ENCODE results near the gene NDUFS7.

NDUFS7 gene

DNA sequence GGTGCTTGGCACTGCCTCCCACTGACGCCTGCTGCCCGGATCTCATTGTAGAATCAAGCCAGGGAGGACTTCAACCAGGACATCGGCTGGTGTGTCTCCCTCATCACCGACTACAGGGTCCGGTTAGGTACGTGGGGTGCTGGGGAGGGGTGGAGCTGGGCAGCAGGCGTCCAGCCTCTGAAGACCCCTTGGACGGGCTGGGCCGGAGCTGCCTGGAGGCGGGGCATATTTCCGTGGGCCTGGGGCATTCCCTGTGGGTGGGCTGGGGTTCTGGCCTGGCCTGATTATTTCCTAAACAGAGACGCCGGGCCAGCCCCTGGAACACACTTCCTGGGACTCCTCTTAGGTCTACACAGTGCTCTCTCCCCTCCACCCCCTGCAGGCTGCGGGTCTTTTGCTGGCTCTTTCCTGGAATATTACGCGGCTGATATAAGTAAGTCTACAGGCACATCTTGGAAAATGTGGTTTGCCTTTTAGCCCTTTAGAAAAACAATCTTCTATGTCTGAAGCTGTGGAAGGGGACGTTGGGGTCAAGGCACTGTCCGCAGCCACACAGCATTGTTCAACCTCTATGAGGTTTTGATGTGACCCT is 14.4 kb upstream of the NDUFS7 start:
- in situ Hi-C loops (cut with HindIII; ENCODE audit: low pct_unique_long_range_greater_than_20kb, low sequenced_read_pairs): no loop called here
- TF ChIP-seq JUND (IDR thresholded peaks at IDR 0.05; ENCODE audit: low read depth): no peak
- DNase-seq (ENCODE audit: low read depth in 1 of 2, low spot score in 1 of 2): no peak

DNA sequence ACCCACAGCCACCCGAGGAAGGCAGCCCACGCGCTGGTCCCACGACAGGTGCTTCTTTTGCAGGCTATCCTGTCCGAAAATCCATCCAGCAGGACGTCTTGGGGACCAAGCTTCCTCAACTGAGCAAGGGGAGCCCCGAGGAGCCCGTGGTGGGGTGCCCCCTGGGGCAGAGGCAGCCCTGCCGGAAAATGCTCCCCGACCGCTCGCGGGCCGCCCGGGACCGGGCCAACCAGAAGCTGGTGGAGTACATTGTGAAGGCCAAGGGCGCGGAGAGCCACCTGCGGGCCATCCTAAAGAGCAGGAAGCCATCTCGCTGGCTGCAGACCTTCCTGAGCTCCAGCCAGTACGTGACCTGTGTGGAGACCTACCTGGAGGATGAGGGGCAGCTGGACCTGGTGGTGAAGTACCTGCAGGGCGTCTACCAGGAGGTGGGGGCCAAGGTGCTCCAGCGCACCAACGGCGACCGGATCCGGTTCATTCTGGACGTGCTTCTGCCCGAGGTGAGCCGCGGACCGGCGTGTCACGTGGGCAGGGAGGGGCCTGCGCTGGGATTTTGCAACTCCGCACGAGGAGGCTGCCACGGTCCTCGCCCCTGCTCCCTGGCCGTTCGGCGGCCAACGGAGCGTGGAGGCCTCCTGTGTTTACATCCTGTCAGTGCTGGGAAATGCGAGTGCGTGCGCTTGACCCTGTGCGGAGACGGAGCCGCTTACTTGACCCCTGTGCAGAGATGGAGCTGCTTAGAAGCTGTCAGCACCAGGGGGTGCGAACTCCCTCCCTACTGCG is 12.9 kb upstream of the NDUFS7 start:
- no peak for DNase-seq (ENCODE audit: low read depth in 1 of 2, low spot score in 1 of 2)
- TF ChIP-seq JUND (IDR thresholded peaks at IDR 0.05; ENCODE audit: low read depth): no peak
- in situ Hi-C loops (cut with HindIII; ENCODE audit: low pct_unique_long_range_greater_than_20kb, low sequenced_read_pairs): no loop called here

DNA sequence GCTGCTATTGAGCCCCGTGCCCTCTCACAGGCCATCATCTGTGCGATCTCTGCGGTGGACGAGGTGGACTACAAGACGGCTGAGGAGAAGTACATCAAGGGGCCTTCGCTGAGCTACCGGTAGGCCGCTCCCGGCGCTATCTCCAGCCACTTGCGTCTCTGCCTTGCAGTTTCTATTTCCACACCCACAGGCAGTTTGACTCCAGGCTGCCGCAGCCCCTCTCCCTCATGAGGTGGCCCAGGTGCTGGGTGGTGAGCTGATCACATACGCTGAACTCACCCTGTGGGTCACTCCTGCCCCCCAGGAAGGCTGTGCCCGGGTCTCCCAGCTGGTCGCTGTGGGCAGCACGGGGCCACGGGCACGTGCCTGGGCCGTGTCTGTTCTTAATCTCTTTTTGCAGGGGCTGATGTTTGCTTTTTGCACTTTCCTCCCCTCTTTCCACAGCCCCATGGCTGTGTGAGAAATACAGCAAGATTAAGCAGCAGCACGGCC is 10.6 kb upstream of the NDUFS7 start:
- no peak for DNase-seq (ENCODE audit: low read depth in 1 of 2, low spot score in 1 of 2)
- in situ Hi-C loops (cut with HindIII; ENCODE audit: low pct_unique_long_range_greater_than_20kb, low sequenced_read_pairs): no loop called here
- TF ChIP-seq JUND (IDR thresholded peaks at IDR 0.05; ENCODE audit: low read depth): no peak

DNA sequence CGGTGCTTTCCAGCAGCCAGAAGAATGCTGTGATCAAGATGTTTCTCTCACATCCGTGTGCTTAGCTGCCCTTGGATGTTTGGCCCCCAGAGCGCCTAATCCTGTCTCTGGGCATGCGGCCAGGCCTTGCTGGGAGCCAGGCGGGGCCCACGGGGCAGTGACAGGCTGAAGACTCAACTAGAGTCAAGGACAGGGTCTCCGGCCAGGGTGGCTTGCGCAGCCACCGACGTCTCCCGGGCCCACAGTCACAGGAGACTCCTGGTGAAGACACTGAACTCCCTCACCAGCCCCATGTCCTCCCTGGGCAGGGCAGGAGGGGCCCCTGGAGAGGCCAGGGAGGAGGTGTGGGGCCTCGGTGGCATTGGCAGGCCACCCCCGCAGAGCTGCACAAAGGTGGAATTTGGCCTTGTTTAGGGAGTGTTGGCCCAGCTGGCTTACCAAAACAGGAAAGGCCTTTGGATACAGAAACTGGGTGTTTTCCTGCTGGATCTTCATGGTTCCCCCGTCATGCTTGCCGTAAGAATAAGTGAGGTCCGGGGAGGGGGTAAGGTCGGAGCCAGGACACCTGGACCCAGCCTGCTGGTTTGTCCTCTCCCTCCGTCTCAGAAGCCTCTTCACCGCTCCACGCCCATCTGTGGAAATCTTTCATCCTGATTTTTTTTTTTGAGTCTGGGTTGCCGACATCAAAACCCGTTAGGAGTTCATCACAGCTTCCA is 10.0 kb upstream of the NDUFS7 start:
- in situ Hi-C loops (cut with HindIII; ENCODE audit: low pct_unique_long_range_greater_than_20kb, low sequenced_read_pairs): no loop called here
- TF ChIP-seq JUND (IDR thresholded peaks at IDR 0.05; ENCODE audit: low read depth): no peak
- no peak for DNase-seq (ENCODE audit: low read depth in 1 of 2, low spot score in 1 of 2)

DNA sequence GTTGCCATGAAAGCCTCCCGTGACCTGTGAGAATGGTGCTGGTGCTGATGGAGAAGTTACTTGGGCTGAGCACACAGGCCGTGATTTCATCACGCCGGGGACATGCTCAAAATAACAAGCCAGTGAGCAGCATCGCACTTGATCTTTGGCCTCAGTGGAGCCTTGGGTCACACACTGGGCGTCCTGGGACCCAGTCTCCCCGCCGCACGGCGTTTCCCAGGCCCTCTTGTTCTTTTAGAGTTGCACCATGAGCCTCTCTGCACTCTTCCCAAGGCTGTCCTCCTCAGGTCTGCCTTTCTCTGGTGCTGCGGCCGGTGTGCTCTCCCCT is 9.5 kb upstream of the NDUFS7 start:
- in situ Hi-C loops (cut with HindIII; ENCODE audit: low pct_unique_long_range_greater_than_20kb, low sequenced_read_pairs): no loop called here
- no peak for DNase-seq (ENCODE audit: low read depth in 1 of 2, low spot score in 1 of 2)
- TF ChIP-seq JUND (IDR thresholded peaks at IDR 0.05; ENCODE audit: low read depth): no peak

DNA sequence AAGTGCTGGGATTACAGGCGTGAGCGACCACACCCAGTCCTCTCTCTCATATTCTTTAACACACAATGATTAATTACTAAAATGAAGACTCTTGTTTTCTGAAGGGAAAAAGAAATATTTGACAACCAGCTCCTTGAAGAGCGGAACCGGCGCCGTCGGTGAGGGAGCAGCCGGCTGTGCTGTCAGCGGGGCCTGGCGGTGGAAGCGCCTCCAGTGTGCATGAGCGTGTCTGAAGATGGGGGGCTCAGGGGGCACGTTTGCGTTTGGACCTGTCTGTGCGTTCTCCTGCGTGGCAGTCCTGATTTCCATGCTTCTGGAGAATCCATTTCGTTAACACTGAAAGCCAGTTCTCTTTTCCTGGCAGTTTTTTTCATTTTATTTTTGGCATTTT is 7.3 kb upstream of the NDUFS7 start:
- in situ Hi-C loops (cut with HindIII; ENCODE audit: low pct_unique_long_range_greater_than_20kb, low sequenced_read_pairs): no loop called here
- TF ChIP-seq JUND (IDR thresholded peaks at IDR 0.05; ENCODE audit: low read depth): no peak

DNA sequence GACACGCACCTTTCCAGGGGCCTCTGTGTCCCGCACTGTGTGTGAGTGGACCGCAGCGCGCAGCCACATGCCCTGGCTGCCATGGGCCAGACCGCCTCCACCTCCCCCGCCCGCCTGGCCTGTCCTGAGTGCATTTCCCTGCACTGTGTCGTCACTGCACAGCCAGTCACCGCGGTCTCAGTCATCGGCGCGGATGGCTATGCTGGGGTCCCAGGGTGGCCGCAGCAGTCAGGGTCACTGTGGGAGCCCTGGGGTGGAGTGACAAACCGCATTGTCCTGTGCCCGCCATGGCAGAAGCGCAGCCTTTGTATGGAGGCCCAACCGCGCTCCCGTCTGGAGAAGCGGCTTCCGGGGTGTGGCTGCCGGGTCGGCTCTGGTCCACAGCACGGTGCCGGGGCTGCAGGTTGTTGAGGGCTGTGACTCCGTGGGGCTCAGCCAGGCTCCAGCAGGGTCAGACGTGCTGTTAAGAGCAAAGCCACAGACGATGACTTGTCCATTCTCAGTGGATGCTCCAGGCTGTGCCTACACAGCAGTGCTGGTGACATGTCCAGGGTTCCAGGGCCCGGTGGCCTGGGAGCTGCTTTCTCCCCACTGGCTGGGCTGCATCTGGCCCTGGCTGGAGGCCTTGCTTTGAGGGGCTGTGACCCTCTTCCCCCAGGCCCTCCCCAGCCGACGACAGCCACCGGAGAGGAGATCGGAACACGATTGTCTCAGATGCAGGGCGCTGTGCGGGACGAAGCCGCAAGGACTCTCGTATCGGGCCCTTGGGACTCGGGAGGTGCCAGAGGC is 6.3 kb upstream of the NDUFS7 start:
- no peak for TF ChIP-seq JUND (IDR thresholded peaks at IDR 0.05; ENCODE audit: low read depth)
- no peak for DNase-seq (ENCODE audit: low read depth in 1 of 2, low spot score in 1 of 2)
- in situ Hi-C loops (cut with HindIII; ENCODE audit: low pct_unique_long_range_greater_than_20kb, low sequenced_read_pairs): no loop called here

More for the DNA sequence above, 7.3 kb upstream of the NDUFS7 start:
- no peak for DNase-seq (ENCODE audit: low read depth in 1 of 2, low spot score in 1 of 2)

DNA sequence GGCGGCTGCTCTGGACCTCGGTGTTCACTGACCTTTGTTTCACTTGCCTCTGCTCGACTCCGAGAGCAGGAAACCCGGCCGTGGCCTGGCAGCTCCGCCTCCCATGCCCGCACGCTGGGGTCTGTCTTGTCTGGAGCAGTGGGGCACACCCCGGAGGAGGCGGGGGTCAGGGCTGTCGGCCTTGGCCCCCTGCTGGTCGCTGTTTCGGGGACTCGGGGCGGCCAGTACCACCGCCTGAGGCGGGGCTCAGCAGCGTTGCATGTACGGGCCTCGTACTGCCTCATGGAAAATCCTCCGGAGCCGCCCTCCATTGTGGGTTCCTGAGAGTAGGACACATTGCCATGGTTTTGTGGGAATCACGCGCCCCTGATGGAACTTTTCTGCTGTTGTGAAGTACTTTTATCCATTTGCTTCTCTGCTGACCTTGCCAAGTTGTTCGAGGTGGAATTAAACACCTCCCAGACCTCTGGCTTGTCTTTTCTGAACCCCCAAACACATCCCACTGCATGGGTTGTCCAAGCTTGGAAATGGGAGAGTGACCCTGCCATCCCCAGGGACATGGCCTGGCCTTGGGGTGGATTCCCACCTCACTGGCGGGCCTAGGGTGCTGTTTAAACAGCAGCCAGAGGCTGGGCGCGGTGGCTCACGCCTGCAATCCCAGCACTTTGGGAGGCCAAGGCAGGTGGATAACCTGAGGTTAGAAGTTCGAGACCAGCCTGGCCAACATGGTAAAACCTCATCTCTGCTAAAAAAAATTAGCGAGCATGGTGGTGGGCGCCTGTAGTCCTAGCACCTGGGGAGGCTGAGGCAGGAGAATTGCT is 5.5 kb upstream of the NDUFS7 start:
- TF ChIP-seq JUND (IDR thresholded peaks at IDR 0.05; ENCODE audit: low read depth): no peak
- DNase-seq (ENCODE audit: low read depth in 1 of 2, low spot score in 1 of 2): no peak
- in situ Hi-C loops (cut with HindIII; ENCODE audit: low pct_unique_long_range_greater_than_20kb, low sequenced_read_pairs): no loop called here

DNA sequence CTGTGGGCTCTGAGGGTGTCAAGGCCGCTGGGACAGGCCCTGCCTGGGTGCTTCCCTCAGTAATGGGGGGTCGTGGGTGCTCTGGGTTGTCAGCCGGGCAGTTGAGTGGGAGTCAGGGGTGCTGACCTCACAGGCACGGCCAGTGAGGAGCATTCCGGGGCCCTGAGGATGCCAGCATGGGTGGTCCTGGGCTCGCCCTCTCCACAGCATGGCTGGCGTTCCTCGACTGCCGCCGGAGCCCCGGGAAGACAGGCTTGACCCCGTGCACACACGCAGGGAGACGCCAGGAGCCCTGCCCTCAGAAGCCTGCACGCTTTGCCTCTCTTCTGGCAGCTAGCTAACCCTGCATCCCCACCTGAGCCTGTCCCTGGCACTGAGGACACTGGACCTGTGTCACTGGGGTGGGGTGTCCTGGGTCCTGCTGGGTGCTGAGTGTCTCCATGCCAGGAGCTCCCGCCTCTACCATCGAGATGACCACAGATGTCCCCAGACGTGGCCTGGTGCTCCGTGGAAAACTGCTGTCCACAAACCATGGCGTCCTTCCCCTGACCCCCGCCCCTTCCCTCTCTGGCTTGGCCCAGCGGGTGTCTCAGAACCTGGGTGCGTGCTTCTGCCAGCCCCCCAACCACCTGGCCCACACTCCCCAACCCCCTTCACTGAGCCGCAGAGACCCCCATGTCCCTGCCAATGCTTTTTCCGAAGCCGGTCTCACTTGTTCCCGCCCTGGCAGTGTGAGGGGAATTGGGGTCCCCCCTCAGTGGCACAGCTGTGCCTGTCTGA is 4.4 kb upstream of the NDUFS7 start:
- in situ Hi-C loops (cut with HindIII; ENCODE audit: low pct_unique_long_range_greater_than_20kb, low sequenced_read_pairs): no loop called here

DNA sequence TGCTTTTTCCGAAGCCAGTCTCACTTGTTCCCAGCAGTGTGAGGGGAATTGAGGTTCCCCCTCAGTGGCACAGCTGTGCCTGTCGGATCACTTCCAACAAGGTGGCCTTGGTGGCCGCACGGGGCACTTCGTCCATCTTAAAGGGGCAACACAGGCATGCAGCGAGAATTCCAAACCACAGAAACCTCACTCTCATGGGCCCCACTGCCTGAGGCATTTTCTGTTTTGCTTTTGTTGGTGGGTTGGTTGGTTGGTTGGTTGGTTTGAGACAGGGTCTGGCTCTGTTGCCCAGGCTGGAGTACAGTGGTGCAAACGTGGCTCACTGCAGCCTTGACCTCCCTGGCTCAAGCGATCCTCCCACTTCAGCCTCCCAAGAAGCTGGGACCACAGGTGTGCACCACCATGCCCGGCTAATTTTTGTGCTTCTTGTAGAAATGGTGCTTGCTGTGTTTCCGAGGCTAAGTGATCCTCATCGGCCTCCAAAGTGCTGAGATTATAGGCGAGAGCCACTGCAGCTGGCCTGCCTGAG is 3.7 kb upstream of the NDUFS7 start:
- in situ Hi-C loops (cut with HindIII; ENCODE audit: low pct_unique_long_range_greater_than_20kb, low sequenced_read_pairs): no loop called here
- no peak for DNase-seq (ENCODE audit: low read depth in 1 of 2, low spot score in 1 of 2)
- TF ChIP-seq JUND (IDR thresholded peaks at IDR 0.05; ENCODE audit: low read depth): no peak

More for the DNA sequence above, 4.4 kb upstream of the NDUFS7 start:
- DNase-seq (ENCODE audit: low read depth in 1 of 2, low spot score in 1 of 2): no peak
- no peak for TF ChIP-seq JUND (IDR thresholded peaks at IDR 0.05; ENCODE audit: low read depth)

DNA sequence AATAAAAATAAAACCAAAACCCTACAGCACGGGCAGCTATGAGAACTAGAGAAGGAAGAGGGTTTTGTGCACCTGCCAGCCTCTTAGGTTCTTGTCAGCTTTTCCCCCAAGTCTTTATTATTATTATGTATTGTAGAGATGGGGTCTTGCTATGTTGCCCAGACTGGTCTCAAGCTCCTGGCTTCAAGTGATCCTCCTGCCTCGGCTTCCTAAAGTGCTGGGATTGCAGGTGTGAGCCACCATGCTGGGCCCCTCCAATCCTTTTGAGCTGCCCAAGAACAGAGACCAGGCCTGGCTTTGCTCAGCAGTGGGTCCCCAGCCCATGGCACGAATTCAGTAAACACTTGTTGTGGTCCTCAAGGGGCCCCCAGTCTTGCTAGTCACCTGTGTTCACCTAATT is 1.5 kb upstream of the NDUFS7 start:
- no peak for TF ChIP-seq JUND (IDR thresholded peaks at IDR 0.05; ENCODE audit: low read depth)
- in situ Hi-C loops (cut with HindIII; ENCODE audit: low pct_unique_long_range_greater_than_20kb, low sequenced_read_pairs): no loop called here
- no peak for DNase-seq (ENCODE audit: low read depth in 1 of 2, low spot score in 1 of 2)

Measured in T47D (cell line).